NCI-H1417 treated with DMSO at 0.1 percent for 48 hours (cell line): ENCODE measurements around the gene DUS4L.
"Not testable (repeated sequence)": the region's sequence is repeated elsewhere in the genome, so short reads cannot be mapped to it uniquely, and the experiment has no call there.

Experiments used
- DNase-seq: peaks from one replicate; lab custom pipeline; 2025; lab: John Stamatoyannopoulos, UW

Gene DUS4L

GRCh38 chr7:107563775-107564552 lies at the start of gene DUS4L, which contains the start of gene COG5:
Gene DUS4L, plus strand, starts transcription at chr7:107563971. Its CDS starts 3,100 bp downstream, at chr7:107567071.
Gene COG5, minus strand, starts transcription at chr7:107563920. Its CDS starts 24 bp downstream, at chr7:107563896.
- peak; percentile 55 for DNase-seq

DNA sequence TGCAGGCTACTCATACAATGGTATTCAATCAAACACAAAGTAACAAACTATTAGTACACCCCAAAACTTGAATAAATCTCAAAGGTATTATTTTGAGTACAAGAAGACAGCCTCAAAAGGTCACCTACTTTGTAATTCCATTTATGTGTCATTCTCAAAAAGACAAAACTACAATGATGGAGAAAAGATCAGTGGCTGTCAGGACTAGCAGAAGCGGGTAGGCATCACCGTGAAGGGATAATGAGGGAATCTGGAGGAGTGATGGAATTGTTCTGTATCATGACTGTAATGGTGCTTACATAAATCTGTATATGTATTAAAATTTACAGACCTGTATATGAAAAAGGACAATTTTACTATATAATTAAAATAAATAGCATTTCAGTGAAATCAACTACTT lies 37.1 kb upstream of the DUS4L start:
- no peak for DNase-seq

- no peak for DNase-seq
Measured at GRCh38 chr7:107527196-107527595, 36.6 kb upstream of the DUS4L start.

GRCh38 chr7:107528461-107528860 lies 35.3 kb upstream of the DUS4L start:
- no peak for DNase-seq

DNA sequence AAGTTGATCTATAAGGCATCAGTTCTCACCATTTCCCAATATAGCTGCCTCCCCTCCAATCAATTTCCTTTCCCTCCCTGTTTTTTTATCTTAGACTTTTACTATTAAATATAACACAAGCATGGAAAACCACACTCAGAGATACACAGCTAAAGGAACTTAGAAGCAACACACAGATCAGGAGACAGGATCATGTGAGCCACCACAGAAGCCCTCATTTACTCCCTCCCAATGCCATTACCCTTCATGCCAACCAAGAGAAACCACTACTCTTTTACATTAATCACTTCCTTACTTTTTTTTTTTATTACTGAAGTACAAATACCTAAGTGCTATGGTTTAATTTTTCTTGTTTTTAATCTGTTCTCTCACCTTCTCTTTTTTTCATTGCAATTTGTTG lies 33.0 kb upstream of the DUS4L start:
- DNase-seq = no peak

DNA sequence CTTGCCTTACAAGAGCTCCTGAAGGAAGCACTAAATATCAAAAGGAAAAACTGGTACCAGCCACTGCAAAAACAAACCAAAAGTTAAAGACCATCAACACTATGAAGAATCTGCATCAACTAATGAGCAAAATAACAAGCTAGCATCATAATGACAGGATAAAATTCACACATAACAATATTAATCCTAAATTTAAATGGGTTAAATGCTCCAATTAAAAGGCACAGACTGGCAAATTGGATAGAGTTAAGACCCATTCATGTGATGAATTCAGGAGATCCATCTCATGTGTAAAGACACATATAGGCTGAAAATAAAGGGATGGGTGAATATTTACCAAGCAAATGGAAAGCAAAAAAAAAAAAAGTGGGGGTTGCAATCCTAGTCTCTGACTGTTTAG lies 29.6 kb upstream of the DUS4L start:
- DNase-seq = no peak

GRCh38 chr7:107537228-107537627 lies 26.5 kb upstream of the DUS4L start:
- not testable (repeated sequence) for DNase-seq

DNA sequence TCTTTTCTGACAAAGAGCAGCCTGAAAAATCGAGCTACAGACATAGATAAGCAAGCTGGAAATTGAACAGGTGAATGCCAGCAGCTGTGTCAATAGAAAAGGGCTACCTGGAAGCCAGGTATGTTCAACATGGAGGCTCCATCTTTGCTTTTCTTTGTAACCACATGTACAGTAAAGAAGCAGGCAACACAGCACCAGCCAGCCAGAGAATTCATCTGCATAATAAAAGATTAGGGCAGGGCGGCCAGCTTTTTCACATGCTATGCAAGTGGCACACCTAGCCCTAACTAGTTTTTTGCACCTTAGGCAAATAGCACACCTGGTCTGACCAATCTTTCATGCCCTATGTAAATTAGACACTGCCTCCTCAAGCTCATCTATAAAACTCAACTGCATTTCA lies 25.8 kb upstream of the DUS4L start:
- DNase-seq = peak; percentile 72

GRCh38 chr7:107543338-107543993 lies 20.3 kb upstream of the DUS4L start:
- DNase-seq = no peak

DNA sequence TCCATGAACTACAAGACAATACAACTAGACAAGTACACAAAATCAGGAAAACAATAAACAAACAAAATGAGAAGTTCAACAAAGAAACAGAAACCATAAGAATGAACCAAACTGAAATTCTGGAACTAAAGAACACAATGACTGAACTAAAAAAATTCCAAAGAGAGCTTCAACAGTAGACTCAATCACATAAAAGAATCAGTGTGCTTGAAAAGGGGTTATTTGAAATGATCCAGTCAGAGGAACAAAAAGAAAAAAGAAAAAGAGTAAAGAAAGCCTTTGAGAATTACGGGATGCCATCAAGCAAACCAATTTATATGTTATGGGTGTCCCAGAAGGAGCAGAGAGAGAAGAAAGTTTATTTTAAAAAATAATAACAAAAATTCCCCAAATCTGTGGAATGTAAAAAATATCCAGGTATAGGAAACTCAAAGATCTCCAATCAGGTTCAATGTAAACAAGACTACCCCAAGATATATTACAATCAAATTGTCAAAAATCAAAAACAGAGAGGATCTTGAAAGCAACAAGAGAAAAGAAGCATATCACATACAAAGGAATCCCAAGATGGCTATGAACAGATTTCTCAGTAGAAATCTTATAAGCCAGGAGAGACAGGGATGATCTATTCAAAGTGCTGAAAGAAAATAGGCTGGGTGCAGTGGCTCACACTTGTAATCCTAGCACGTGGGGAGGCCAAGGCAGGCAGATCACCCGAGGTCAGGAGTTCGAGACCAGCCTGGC lies 18.8 kb upstream of the DUS4L start:
- no peak for DNase-seq

DNA sequence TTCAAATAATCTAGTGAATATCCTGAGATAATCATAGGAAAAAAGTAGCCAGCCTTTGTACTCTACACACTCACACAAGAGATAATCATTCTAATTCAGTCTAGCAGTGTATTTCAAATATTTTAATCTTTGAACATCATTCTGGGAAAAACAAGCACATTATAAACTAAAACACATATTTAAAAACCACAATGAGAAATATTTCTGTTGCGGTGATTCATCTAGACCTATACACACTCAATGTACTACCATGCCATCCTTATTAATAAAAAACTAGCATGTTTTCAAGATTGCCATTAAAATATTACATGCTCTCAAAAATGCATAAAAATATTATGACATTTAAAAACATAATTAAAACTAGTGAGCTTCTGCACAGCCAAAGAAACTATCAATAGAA lies 11.8 kb upstream of the DUS4L start:
- DNase-seq = no peak

DNA sequence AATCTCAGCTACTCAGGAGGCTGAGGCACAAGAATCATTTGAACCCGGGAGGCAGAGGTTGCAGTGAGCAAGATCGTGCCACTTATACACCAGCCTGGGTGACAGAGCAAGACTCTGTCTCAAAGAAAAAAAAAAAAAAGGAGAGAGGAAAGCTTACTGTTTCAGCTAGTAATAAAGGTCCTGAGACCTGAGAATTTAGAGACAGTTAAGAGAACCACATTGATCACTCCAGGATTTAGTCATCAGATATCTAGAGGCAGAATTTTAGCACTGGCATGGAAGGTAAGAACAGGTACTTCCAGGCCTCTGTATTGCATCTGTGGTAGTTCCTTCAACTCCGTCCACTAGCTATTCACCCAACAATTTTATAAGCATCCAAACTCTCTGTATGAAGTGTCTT lies 7.9 kb upstream of the DUS4L start:
- no peak for DNase-seq

DNA sequence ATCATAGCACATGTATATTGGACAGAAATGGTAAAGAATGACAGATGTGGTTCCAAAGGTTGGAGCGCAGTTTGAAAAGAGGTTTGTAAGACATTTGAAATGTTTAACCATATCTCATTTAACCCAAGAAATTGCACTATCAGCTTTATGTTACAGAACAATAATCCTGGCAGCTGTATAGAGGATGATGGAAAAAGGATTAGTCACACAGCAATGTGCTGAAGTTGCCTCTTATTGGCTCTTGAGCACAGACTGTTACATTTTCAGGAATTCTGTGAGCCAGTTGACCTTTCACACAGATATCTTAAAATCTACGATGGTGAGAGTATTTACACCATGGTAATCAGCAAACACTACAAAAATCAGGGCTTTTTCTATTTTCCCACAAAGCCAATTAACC lies 3.9 kb upstream of the DUS4L start:
- DNase-seq = no peak

DNA sequence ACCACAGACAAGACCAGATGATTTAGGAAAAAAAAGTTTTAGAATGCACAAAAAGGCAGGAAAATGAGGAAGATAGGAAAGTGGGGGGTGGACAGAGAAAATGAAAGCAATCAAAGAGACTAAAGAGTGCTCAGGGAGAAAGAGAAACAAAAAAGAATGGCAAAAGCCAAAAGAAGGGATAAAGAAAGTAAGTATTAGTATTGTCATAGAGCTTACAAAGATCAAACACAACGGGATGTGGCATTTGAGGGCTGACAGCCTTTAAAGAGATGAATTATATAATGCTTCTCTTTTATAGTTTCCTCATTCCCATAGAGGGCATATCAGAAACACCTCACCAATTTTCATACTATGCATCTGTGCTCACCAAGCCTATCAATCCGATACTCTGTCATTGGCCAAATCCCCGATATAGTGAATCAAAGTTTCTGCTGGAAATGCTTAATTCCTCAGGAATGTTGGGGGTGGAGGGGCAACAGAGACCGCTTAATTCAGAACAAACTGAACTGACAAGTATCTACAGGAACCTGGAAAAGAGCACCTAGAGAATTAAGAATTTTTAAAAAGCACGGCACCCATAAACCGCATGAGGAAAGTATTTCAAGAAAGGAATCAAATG lies 2.8 kb upstream of the DUS4L start:
- no peak for DNase-seq

DNA sequence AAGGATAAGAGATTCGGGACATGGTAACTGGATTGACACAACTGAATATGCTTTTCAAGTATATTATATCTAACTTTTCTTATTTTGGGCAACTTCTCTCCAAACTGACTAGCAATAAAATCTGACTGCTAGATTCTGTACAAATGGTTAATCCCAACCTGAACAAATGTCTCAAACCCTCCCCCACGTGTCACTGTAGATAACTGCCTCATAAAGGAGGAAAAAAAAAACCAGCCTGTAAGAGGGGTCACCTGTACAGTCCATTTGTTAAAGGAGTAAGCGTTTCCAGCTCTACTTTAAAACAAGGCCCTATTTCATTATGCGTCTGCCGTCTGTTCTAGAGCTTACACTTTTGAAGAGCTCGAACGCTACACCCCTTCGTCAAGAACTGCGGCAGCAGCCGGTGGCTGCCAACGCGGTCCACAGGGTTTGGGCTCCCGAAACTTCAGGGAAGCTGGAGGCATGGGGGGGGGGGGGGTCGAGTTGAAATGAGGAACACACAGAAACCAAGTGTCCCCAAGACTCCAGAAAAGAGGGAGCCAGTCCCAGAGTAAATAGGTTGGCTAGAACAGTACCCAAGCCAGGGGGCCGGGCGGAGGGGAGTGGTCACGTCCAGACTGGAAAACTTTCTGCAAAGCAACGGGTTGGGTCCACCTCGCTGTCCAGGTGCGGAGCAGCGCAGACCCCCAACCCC lies 543 bp upstream of the DUS4L start:
- DNase-seq = no peak

GRCh38 chr7:107564553-107565298 lies 955 bp downstream of the DUS4L start:
- no peak for DNase-seq

DNA sequence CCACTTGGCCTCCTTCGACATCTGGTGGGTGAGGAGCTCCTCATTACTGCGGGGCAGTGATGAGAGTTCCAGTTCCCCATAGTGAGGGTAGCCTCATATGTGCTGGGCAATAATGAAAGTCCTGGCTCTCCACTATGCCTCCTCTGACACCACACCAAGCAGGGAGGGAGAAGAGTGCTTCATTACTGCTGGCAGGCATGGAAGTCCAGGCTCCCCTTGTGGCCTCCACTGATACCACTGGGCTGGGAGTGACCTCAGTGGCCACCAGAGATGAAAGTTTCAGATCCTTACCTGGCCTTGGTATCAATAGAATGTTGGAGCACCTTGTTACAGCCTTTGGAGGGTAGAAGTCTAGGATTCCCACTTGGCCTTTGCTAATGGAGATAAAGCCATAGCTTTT lies 6.5 kb downstream of the DUS4L start:
- DNase-seq = no peak

- no peak for DNase-seq
Measured at GRCh38 chr7:107573537-107573936, 9.8 kb downstream of the DUS4L start.

GRCh38 chr7:107579554-107579884 lies 15.7 kb downstream of the DUS4L start:
- no peak for DNase-seq

- DNase-seq = peak; percentile 62
Measured at GRCh38 chr7:107579885-107580715, 16.3 kb downstream of the DUS4L start, which contains the start of gene BCAP29. Gene BCAP29, plus strand, starts transcription at chr7:107580246. Its CDS starts 527 bp downstream, at chr7:107580773.
